Panc1 (cell line): Measurements from ENCODE around the gene LRRC46. TPM values are rescaled to one million over a fixed set of nuclear protein-coding genes. Genes with fewer than 3 reads are reported as not detected.

ENCODE experiments used
- ATAC-seq: fragments of 200-7000 bp; cut with Tn5 transposase; 2 replicates; pipeline ENCODE4 v1.9.1; 2020; ENCODE audit warnings: mild to moderate bottlenecking, moderate library complexity
- BruUV-seq: library from RNA; stranded (reverse); fragments of 400-500 nt; replicated peaks from 2 replicates; lab custom pipeline; 2021; lab: Mats Ljungman, UMichigan
- CTCF ChIA-PET: fragments of 300-600 bp; sonication (Branson Sonifier 250); formaldehyde crosslinking; loops from one replicate; lab custom pipeline; 2022; ENCODE audit warnings: antibody characterized with exemption; lab: Charles Lee
- POLR2A ChIA-PET: fragments of 300-600 bp; sonication (Branson Sonifier 250); formaldehyde crosslinking; loops from one replicate; lab custom pipeline; 2022; ENCODE audit warnings: antibody characterized with exemption; lab: Charles Lee
- DNase-seq: peaks from one replicate; pipeline ENCODE4 v3.0.0-alpha.2; 2010; ENCODE audit warnings: low read depth, low spot score
- H3K27ac ChIP-seq: 2 replicates; pipeline ENCODE4 v1.5.1; 2011; ENCODE audit warnings: mild to moderate bottlenecking, low read length, inconsistent platforms
- H3K27me3 ChIP-seq: fragments of 200-500 bp; sonication (Bioruptor generic); 2 replicates; pipeline ENCODE4 v1.6.0; 2014; ENCODE audit warnings: low read length, inconsistent platforms; ENCODE audit not compliant: control insufficient read depth, insufficient read depth
- H3K36me3 ChIP-seq: fragments of 200-500 bp; sonication (Bioruptor generic); 2 replicates; pipeline ENCODE4 v1.5.1; 2014; ENCODE audit warnings: inconsistent platforms, mild to moderate bottlenecking, low read length, moderate library complexity; ENCODE audit not compliant: control insufficient read depth, insufficient read depth
- H3K4me1 ChIP-seq: 2 replicates; pipeline ENCODE4 v1.5.1; 2011; ENCODE audit warnings: inconsistent platforms, mild to moderate bottlenecking, low read length, moderate library complexity; ENCODE audit not compliant: control insufficient read depth, insufficient read depth
- H3K4me3 ChIP-seq, 2 experiments: 2 replicates each; pipeline ENCODE4 v1.5.1; 2011 to 2012; ENCODE audit warnings: low read depth in 2 of 2, low read length in 2 of 2, mild to moderate bottlenecking in 2 of 2, inconsistent platforms in 1 of 2, moderate library complexity in 1 of 2
- H3K9me3 ChIP-seq: fragments of 200-500 bp; sonication (Bioruptor generic); 2 replicates; pipeline ENCODE4 v1.5.1; 2014; ENCODE audit warnings: low read depth, mild to moderate bottlenecking, inconsistent platforms, low read length, moderate library complexity; ENCODE audit not compliant: control insufficient read depth, insufficient read depth
- POLR2AphosphoS5 ChIP-seq: IDR thresholded peaks from 2 replicates; pipeline ENCODE4 v1.6.1; 2012; ENCODE audit warnings: mild to moderate bottlenecking, low read depth, low read length, moderate library complexity
- REST ChIP-seq, 2 experiments: IDR thresholded peaks; 2 replicates each; pipeline ENCODE4 v1.6.1; 2011 to 2012; ENCODE audit warnings: low read depth in 2 of 2, control low read depth in 1 of 2, low read length in 1 of 2, mild to moderate bottlenecking in 1 of 2, moderate library complexity in 1 of 2; ENCODE audit not compliant: insufficient read depth in 1 of 2
- SIN3A ChIP-seq: IDR thresholded peaks from 2 replicates; pipeline ENCODE4 v1.6.1; 2012; ENCODE audit warnings: low read depth, mild to moderate bottlenecking, low read length, moderate library complexity, borderline replicate concordance; ENCODE audit not compliant: insufficient read depth
- TCF7L2 ChIP-seq: IDR thresholded peaks from 2 replicates; pipeline ENCODE4 v1.6.1; 2011; ENCODE audit warnings: mild to moderate bottlenecking, low read depth, low read length, inconsistent platforms
- in situ Hi-C: cut with HindIII; loops from 2 replicates; pipeline ENCODE4 v1.10.0; 2016; ENCODE audit warnings: low sequenced_read_pairs, low pct_unique_long_range_greater_than_20kb
- intact Hi-C: fragments of 100-400 bp; cut with micrococcal nuclease; formaldehyde crosslinking; loops from one replicate; pipeline ENCODE4 v1.10.0; 2022; ENCODE audit not compliant: unreplicated experiment
- total RNA-seq: library from RNA; stranded (reverse); gene quantifications from one replicate; pipeline ENCODE4 v1.2.1, GENCODE V29; 2021; ENCODE audit not compliant: unreplicated experiment

Gene LRRC46
- total RNA-seq, 1 experiment from 2014 or later = 1.9 TPM

DNA sequence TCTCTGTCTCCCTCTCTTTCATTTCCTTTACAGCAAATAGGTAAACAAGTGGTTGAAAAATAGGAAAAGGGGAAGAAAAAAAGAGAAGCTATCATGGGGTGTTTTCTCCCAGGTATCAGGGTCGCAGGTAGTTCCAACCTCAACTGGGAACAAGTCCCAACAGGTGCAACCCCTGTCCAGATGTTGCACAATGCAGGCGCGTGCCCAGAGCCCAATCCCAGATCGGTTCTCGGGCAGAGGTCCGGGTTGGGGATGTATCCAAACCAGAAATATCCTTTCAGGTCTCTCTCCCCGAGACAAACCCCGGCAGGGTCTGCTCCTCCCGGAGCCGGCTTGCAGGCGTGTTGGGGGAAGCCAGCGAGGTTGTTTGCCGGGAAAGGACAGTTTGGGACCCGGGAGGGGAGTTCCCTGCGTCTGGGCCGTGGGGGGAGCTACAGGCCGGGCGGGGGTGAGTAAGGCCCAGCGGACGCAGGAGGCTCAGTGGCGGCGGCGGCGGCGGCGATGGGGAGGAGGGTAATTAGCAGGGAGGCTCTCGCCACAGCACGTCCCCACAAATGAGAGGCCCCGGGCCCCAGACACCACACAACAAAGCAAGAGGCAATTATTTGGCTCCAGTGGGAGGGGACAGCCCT is 40.7 kb downstream of the LRRC46 start:
- TF ChIP-seq REST (IDR thresholded peaks at IDR 0.05; ENCODE audit: insufficient read depth in 1 of 2, low read depth in 2 of 2, low read length in 1 of 2) = no peak
- no peak for TF ChIP-seq SIN3A
- TF ChIP-seq POLR2AphosphoS5 = no peak
- no peak for ATAC-seq

DNA sequence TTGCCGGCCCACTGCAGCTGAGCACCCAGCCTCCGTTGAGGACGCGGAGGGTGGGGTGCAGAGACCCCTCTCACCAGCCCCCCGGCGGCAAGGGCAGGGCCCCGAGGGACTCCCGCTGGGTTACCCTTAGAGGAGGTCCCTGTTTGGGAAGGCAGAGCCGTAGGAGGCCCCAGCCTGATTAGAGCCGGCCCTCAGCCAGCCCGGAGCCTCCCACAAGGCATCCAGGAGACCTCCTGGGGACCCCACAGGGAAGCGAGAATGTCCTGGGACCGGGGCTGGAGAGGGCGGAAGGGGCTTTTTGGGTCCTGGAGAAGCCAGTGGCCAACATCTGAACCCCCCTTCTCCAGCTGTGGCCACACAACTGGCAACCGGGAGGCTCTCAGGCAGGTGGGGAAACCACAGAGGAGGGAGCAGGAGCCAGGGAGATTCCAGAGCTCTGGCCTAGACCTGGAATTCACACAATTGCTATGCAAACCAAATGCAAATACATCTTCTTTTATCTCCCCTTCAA is 41.2 kb downstream of the LRRC46 start:
- ATAC-seq (no peak; the same call in 1 of the 2 replicates), DNase-seq (no peak)
- Histone ChIP-seq H3K9me3 (no peaks in the 10 kb centered on the region), H3K27ac (no peak overlapping the region), H3K36me3 (no peaks in the 10 kb centered on the region), H3K4me3 (no peak overlapping the region), H3K4me1 (peaks cover 2% of the 10 kb centered on the region; the same call in 1 of the 2 replicates), H3K27me3 (no peaks in the 10 kb centered on the region)
- intact Hi-C loops (no loop called here), in situ Hi-C loops (no loop called here)
- BruUV-seq = no TSS peak
- ChIA-PET CTCF (no interaction called here), POLR2A (interaction anchor here (0.6 kb wide), 1 partner anchor 228 kb away, joined by 6 read pairs; no protein-coding TSS in a partner anchor)
- TF ChIP-seq REST (IDR thresholded peaks at IDR 0.05; ENCODE audit: insufficient read depth in 1 of 2, low read depth in 2 of 2, low read length in 1 of 2) = no peak
- no peak for TF ChIP-seq TCF7L2

More for the DNA sequence above, 40.7 kb downstream of the LRRC46 start:
- Histone ChIP-seq H3K4me3 (no peak overlapping the region), H3K27me3 (no peaks in the 10 kb centered on the region), H3K4me1 (peaks cover 2% of the 10 kb centered on the region; the same call in 1 of the 2 replicates), H3K36me3 (no peaks in the 10 kb centered on the region), H3K27ac (no peak overlapping the region), H3K9me3 (no peaks in the 10 kb centered on the region)
- intact Hi-C loops (no loop called here), in situ Hi-C loops (no loop called here)
- BruUV-seq = no TSS peak
- POLR2A ChIA-PET = no interaction called here
- CTCF ChIA-PET = no interaction called here
- no peak for DNase-seq
